Measurements from ENCODE around the gene A2M. TPM values are rescaled to one million over a fixed set of nuclear protein-coding genes. Genes with fewer than 3 reads are reported as not detected.

The A2M gene
- total and polyA plus RNA-seq, 4 donors = 268 to 2,389 (median 1,708) TPM

- no peaks in the 10 kb centered on the region for H3K4me1 ChIP-seq (ENCODE audit: control insufficient read depth in 1 of 2, insufficient read depth in 2 of 2, low read length in 2 of 2)
- H3K27me3 ChIP-seq (ENCODE audit: control insufficient read depth in 1 of 2, insufficient read depth in 2 of 2, low read length in 1 of 2) = no peaks in the 10 kb centered on the region
- no peaks in the 10 kb centered on the region for H3K36me3 ChIP-seq (ENCODE audit: control insufficient read depth in 1 of 2, insufficient read depth in 2 of 2, low read length in 1 of 2)
- DNase-seq (no peak), ATAC-seq (ENCODE audit: low FRiP score) (peak; percentile 12)
- intact Hi-C loops (cut with DNase I) = no loop called here
- 95 to 96% methylated on average over 21 of the region's 21 CpGs for whole genome bisulfite sequencing, 2 donors
- H3K9me3 ChIP-seq (ENCODE audit: control insufficient read depth, low read length) = no peaks in the 10 kb centered on the region
- H3K4me3 ChIP-seq (ENCODE audit: low read length in 2 of 2) = no peak overlapping the region
- H3K27ac ChIP-seq (ENCODE audit: low read depth in 1 of 2, low read length in 2 of 2) = no peak overlapping the region
Measured at GRCh38 chr12:9127484-9127883, 11.8 kb upstream of the A2M start.

GRCh38 chr12:9124383-9125031 is 8.8 kb upstream of the A2M start:
- intact Hi-C loops (cut with DNase I) = no loop called here
- Histone ChIP-seq H3K4me1 (ENCODE audit: control insufficient read depth in 1 of 2, insufficient read depth in 2 of 2, low read length in 2 of 2) (peaks cover 0 to 2% of the 10 kb centered on the region in 2 donors), H3K36me3 (ENCODE audit: control insufficient read depth in 1 of 2, insufficient read depth in 2 of 2, low read length in 1 of 2) (no peaks in the 10 kb centered on the region), H3K27me3 (ENCODE audit: control insufficient read depth in 1 of 2, insufficient read depth in 2 of 2, low read length in 1 of 2) (no peaks in the 10 kb centered on the region), H3K27ac (ENCODE audit: low read depth in 1 of 2, low read length in 2 of 2) (no peak overlapping the region), H3K4me3 (ENCODE audit: low read length in 2 of 2) (no peak overlapping the region), H3K9me3 (ENCODE audit: control insufficient read depth, low read length) (no peaks in the 10 kb centered on the region)
- DNase-seq = no peak
- WGBS, 2 donors = 91 to 93% methylated on average over 16 of the region's 16 CpGs
- peak; percentile 17 for ATAC-seq (ENCODE audit: low FRiP score)

- Histone ChIP-seq H3K4me3 (ENCODE audit: low read length in 2 of 2) (peak overlapping the region; percentile 26 to 44), H3K36me3 (ENCODE audit: control insufficient read depth in 1 of 2, insufficient read depth in 2 of 2, low read length in 1 of 2) (no peaks in the 10 kb centered on the region), H3K27ac (ENCODE audit: low read depth in 1 of 2, low read length in 2 of 2) (no peak overlapping the region), H3K9me3 (ENCODE audit: control insufficient read depth, low read length) (no peaks in the 10 kb centered on the region), H3K27me3 (ENCODE audit: control insufficient read depth in 1 of 2, insufficient read depth in 2 of 2, low read length in 1 of 2) (no peaks in the 10 kb centered on the region), H3K4me1 (ENCODE audit: control insufficient read depth in 1 of 2, insufficient read depth in 2 of 2, low read length in 2 of 2) (peaks cover 0 to 2% of the 10 kb centered on the region in 2 donors)
- no peak for ATAC-seq (ENCODE audit: low FRiP score)
- intact Hi-C loops (cut with DNase I) = no loop called here
- 83% methylated on average over 14 of the region's 14 CpGs for WGBS, 2 donors
- DNase-seq = no peak
Measured at GRCh38 chr12:9123781-9124382, 8.2 kb upstream of the A2M start.

DNA sequence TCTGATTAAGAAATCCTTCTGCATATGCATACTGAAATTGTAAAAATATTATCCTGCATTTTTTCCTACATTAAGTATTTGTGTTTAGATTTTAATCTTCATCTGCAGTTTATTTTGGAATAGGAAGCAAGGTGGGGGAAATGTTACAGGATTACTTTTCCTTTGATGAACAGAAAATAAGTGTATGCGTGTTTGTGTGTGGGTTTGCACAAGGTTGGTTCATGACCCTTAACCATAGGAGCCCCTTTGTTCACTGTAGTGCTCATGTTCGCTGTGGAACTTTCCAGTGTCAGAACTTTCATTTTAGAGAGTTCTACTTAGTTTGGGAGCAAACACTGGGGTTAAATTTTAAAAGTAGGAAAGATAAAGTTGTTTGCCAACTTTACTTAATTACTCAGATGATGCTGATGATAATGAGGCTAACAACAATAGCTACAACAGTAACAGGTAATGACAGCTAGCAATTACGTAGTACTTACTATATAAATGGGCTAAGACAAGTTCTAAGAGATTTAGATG is 6.4 kb upstream of the A2M start:
- 38 to 39% methylated on average over 3 of the region's 3 CpGs for WGBS, 2 donors
- ATAC-seq (ENCODE audit: low FRiP score) (no peak), DNase-seq (no peak)
- Histone ChIP-seq H3K36me3 (ENCODE audit: control insufficient read depth in 1 of 2, insufficient read depth in 2 of 2, low read length in 1 of 2) (no peaks in the 10 kb centered on the region), H3K27me3 (ENCODE audit: control insufficient read depth in 1 of 2, insufficient read depth in 2 of 2, low read length in 1 of 2) (no peaks in the 10 kb centered on the region), H3K4me3 (ENCODE audit: low read length in 2 of 2) (peak overlapping the region; percentile 22 to 72), H3K4me1 (ENCODE audit: control insufficient read depth in 1 of 2, insufficient read depth in 2 of 2, low read length in 2 of 2) (peaks cover 2 to 6% of the 10 kb centered on the region in 2 donors), H3K27ac (ENCODE audit: low read depth in 1 of 2, low read length in 2 of 2) (no peak overlapping the region), H3K9me3 (ENCODE audit: control insufficient read depth, low read length) (no peaks in the 10 kb centered on the region)
- intact Hi-C loops (cut with DNase I) = no loop called here

GRCh38 chr12:9120487-9121184 is 4.9 kb upstream of the A2M start:
- no peak overlapping the region for H3K4me3 ChIP-seq (ENCODE audit: low read length in 2 of 2)
- intact Hi-C loops (cut with DNase I) = no loop called here
- H3K27me3 ChIP-seq (ENCODE audit: control insufficient read depth in 1 of 2, insufficient read depth in 2 of 2, low read length in 1 of 2) = no peaks in the 10 kb centered on the region
- no peaks in the 10 kb centered on the region for H3K9me3 ChIP-seq (ENCODE audit: control insufficient read depth, low read length)
- 89 to 95% methylated on average over 10 of the region's 10 CpGs for WGBS, 2 donors
- H3K4me1 ChIP-seq (ENCODE audit: control insufficient read depth in 1 of 2, insufficient read depth in 2 of 2, low read length in 2 of 2) = peaks cover 2 to 6% of the 10 kb centered on the region in 2 donors
- ATAC-seq (ENCODE audit: low FRiP score) (no peak), DNase-seq (no peak)
- H3K27ac ChIP-seq (ENCODE audit: low read depth in 1 of 2, low read length in 2 of 2) = peak overlapping the region; percentile 4 to 25
- no peaks in the 10 kb centered on the region for H3K36me3 ChIP-seq (ENCODE audit: control insufficient read depth in 1 of 2, insufficient read depth in 2 of 2, low read length in 1 of 2)

DNA sequence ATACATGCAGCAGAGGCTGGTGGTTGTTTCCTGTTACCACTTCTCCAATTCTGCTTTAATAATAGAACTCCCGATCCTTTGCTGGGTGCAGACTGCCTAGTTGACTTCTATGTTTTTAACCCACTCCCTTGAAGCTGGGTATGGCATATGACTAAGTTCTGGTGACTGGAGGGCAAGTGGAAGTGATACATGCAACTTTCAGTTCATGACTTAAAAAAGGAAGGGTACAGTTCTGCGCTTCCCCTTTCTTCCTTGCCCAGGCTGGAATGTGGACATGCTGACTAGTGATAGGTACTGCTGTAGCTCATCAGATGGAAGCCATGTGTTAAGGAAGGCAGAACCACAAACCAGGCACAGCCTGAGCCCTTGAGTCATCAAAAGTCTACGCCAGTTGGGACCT is 2.4 kb upstream of the A2M start:
- no peaks in the 10 kb centered on the region for H3K9me3 ChIP-seq (ENCODE audit: control insufficient read depth, low read length)
- WGBS, 2 donors = 31 to 36% methylated on average over 3 of the region's 3 CpGs
- peak; percentile 15 for ATAC-seq (ENCODE audit: low FRiP score)
- peak in 1 of 2 donors; percentile 60 for DNase-seq
- no peaks in the 10 kb centered on the region for H3K27me3 ChIP-seq (ENCODE audit: control insufficient read depth in 1 of 2, insufficient read depth in 2 of 2, low read length in 1 of 2)
- H3K4me3 ChIP-seq (ENCODE audit: low read length in 2 of 2) = peak overlapping the region in 1 of 2 donors; percentile 34
- H3K4me1 ChIP-seq (ENCODE audit: control insufficient read depth in 1 of 2, insufficient read depth in 2 of 2, low read length in 2 of 2) = peaks cover 2 to 6% of the 10 kb centered on the region in 2 donors
- peak overlapping the region; percentile 94 to 99 for H3K27ac ChIP-seq (ENCODE audit: low read depth in 1 of 2, low read length in 2 of 2)
- H3K36me3 ChIP-seq (ENCODE audit: control insufficient read depth in 1 of 2, insufficient read depth in 2 of 2, low read length in 1 of 2) = peaks cover 0 to 3% of the 10 kb centered on the region in 2 donors
- intact Hi-C loops (cut with DNase I) = loop anchor here (5.0 to 10.0 kb wide), 2 partner anchors 127 to 164 kb away; no protein-coding TSS in a partner anchor

DNA sequence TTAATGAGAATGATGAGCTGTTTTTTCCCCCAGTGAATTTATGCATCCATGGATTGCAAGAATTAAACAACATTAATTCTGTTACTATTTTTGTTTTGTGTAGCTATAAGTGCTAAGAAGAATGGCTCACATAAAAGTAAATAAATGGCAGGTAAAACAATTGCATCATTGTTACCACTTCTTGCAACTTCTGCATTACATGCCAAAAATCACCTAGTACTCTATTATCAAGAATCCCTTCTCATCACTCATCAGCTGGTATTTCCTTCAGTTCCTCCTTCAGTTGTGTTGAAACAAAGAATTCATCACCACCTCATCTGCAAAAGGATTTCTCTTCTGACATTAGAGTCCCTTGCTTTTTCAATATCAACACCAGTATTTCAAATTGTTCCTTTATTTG is 773 bp downstream of the A2M start:
- intact Hi-C loops (cut with DNase I) = loop anchor here (5.0 to 10.0 kb wide), 4 partner anchors 43 to 167 kb away; no protein-coding TSS in a partner anchor
- H3K4me1 ChIP-seq (ENCODE audit: control insufficient read depth in 1 of 2, insufficient read depth in 2 of 2, low read length in 2 of 2) = peaks cover 2 to 6% of the 10 kb centered on the region in 2 donors

DNA sequence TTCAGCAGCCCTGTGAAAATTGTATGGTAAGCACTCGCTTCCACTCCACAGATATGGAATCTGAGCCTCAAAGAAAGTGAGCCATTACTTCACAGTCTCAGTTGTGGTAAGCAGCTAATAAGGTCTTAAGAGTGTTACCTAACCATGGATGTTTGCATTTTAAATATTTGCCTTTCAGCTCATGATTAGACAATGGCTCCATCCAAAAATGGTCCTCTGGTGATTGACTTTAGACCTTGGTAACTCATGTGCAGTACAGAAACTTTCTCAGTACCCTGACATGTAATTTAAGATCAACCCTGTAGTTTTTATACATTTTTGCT is 1.8 kb downstream of the A2M start:
- DNase-seq (no peak), ATAC-seq (ENCODE audit: low FRiP score) (no peak)
- H3K9me3 ChIP-seq (ENCODE audit: control insufficient read depth, low read length) = no peaks in the 10 kb centered on the region
- peaks cover 0 to 6% of the 10 kb centered on the region in 2 donors for H3K4me1 ChIP-seq (ENCODE audit: control insufficient read depth in 1 of 2, insufficient read depth in 2 of 2, low read length in 2 of 2)
- peak overlapping the region in 1 of 2 donors; percentile 57 for H3K27ac ChIP-seq (ENCODE audit: low read depth in 1 of 2, low read length in 2 of 2)
- intact Hi-C loops (cut with DNase I) = loop anchor here (5.0 to 10.0 kb wide), 3 partner anchors 42 to 131 kb away; no protein-coding TSS in a partner anchor
- H3K27me3 ChIP-seq (ENCODE audit: control insufficient read depth in 1 of 2, insufficient read depth in 2 of 2, low read length in 1 of 2) = no peaks in the 10 kb centered on the region
- WGBS, 2 donors = 40 to 63% methylated on average over 1 of the region's 1 CpG
- H3K36me3 ChIP-seq (ENCODE audit: control insufficient read depth in 1 of 2, insufficient read depth in 2 of 2, low read length in 1 of 2) = peaks cover 9 to 11% of the 10 kb centered on the region in 2 donors
- H3K4me3 ChIP-seq (ENCODE audit: low read length in 2 of 2) = peak overlapping the region; percentile 80 to 93

More for the DNA sequence above, 773 bp downstream of the A2M start:
- H3K36me3 ChIP-seq (ENCODE audit: control insufficient read depth in 1 of 2, insufficient read depth in 2 of 2, low read length in 1 of 2) = peaks cover under 1 to 8% of the 10 kb centered on the region in 2 donors
- peak overlapping the region; percentile 70 to 97 for H3K4me3 ChIP-seq (ENCODE audit: low read length in 2 of 2)
- H3K9me3 ChIP-seq (ENCODE audit: control insufficient read depth, low read length) = no peaks in the 10 kb centered on the region
- no peaks in the 10 kb centered on the region for H3K27me3 ChIP-seq (ENCODE audit: control insufficient read depth in 1 of 2, insufficient read depth in 2 of 2, low read length in 1 of 2)
- ATAC-seq (ENCODE audit: low FRiP score) (no peak), DNase-seq (no peak)
- no peak overlapping the region for H3K27ac ChIP-seq (ENCODE audit: low read depth in 1 of 2, low read length in 2 of 2)

Measured in aorta (tissue), 5 donors.